ENCODE measurements around the gene RASL10B. TPM values are rescaled to one million over a fixed set of nuclear protein-coding genes. Genes with fewer than 3 reads are reported as not detected.

RASL10B gene
- total and polyA plus RNA-seq, 10 donors: 0.09 to 0.74 (median 0.29) TPM; not detected in 1

- Histone ChIP-seq H3K4me3 (no peak overlapping the region), H3K27me3 (replicated peaks in 1 of 7) (no peaks in the 10 kb centered on the region), H3K27ac (no peak overlapping the region), H3K36me3 (peaks cover 0 to 99% (median 61%) of the 10 kb centered on the region in 6 donors), H3K4me1 (peaks cover 4 to 23% (median 19%) of the 10 kb centered on the region in 6 donors), H3K9me3 (no peaks in the 10 kb centered on the region)
- intact Hi-C loops (cut with DNase I; ENCODE audit: low total_unique reads): no loop called here
- TF ChIP-seq POLR2A (IDR thresholded peaks at IDR 0.05) (no peak), CTCF (IDR thresholded peaks at IDR 0.05 in 8 of 11, conservative IDR thresholded peaks at IDR 0.05 in 3 of 11) (no peak), POLR2AphosphoS5 (IDR thresholded peaks at IDR 0.05) (no peak)
- no peak for DNase-seq
- WGBS, 5 donors: 88 to 99% (median 92%) methylated on average over 4 of the region's 4 CpGs
These were observed 14.5 kb upstream of the RASL10B start for GRCh38 chr17:35716897-35717465.

GRCh38 chr17:35717475-35717874 is 14.0 kb upstream of the RASL10B start:
- Histone ChIP-seq H3K4me3 (no peak overlapping the region), H3K4me1 (peaks cover 3 to 21% (median 15%) of the 10 kb centered on the region in 6 donors), H3K36me3 (peaks cover 0 to 99% (median 61%) of the 10 kb centered on the region in 6 donors), H3K27me3 (replicated peaks in 1 of 7) (no peaks in the 10 kb centered on the region), H3K9me3 (no peaks in the 10 kb centered on the region), H3K27ac (no peak overlapping the region)
- no peak for DNase-seq
- TF ChIP-seq POLR2A (IDR thresholded peaks at IDR 0.05): no peak
- TF ChIP-seq POLR2AphosphoS5 (IDR thresholded peaks at IDR 0.05): no peak
- TF ChIP-seq CTCF (IDR thresholded peaks at IDR 0.05 in 8 of 11, conservative IDR thresholded peaks at IDR 0.05 in 3 of 11): no peak
- intact Hi-C loops (cut with DNase I; ENCODE audit: low total_unique reads): no loop called here
- 88 to 91% (median 90%) methylated on average over 2 of the region's 2 CpGs for WGBS, 5 donors

- intact Hi-C loops (cut with DNase I; ENCODE audit: low total_unique reads): no loop called here
- Histone ChIP-seq H3K27me3 (replicated peaks in 1 of 7) (no peaks in the 10 kb centered on the region), H3K4me1 (no peaks in the 10 kb centered on the region), H3K27ac (no peak overlapping the region), H3K4me3 (no peak overlapping the region), H3K9me3 (no peaks in the 10 kb centered on the region), H3K36me3 (peaks cover 8 to 99% (median 64%) of the 10 kb centered on the region in 6 donors)
- 95 to 100% (median 99%) methylated on average over 2 of the region's 2 CpGs for whole genome bisulfite sequencing, 5 donors
- TF ChIP-seq CTCF (IDR thresholded peaks at IDR 0.05 in 8 of 11, conservative IDR thresholded peaks at IDR 0.05 in 3 of 11): no peak
- TF ChIP-seq POLR2AphosphoS5 (IDR thresholded peaks at IDR 0.05): no peak
- no peak for TF ChIP-seq POLR2A (IDR thresholded peaks at IDR 0.05)
- no peak for DNase-seq
These were observed 7.7 kb upstream of the RASL10B start for GRCh38 chr17:35723735-35724134.

- H3K4me1 ChIP-seq: peaks cover 0 to 2% (median 0%) of the 10 kb centered on the region in 6 donors
- DNase-seq: no peak
- intact Hi-C loops (cut with DNase I; ENCODE audit: low total_unique reads): no loop called here
- TF ChIP-seq CTCF (IDR thresholded peaks at IDR 0.05 in 8 of 11, conservative IDR thresholded peaks at IDR 0.05 in 3 of 11): no peak
- no peak for TF ChIP-seq POLR2AphosphoS5 (IDR thresholded peaks at IDR 0.05)
- TF ChIP-seq POLR2A (IDR thresholded peaks at IDR 0.05): no peak
- no peaks in the 10 kb centered on the region for H3K27me3 ChIP-seq (replicated peaks in 1 of 7)
- H3K9me3 ChIP-seq: no peaks in the 10 kb centered on the region
- H3K27ac ChIP-seq: no peak overlapping the region
- peaks cover 8 to 91% (median 53%) of the 10 kb centered on the region in 6 donors for H3K36me3 ChIP-seq
- no peak overlapping the region for H3K4me3 ChIP-seq
- 93 to 97% (median 95%) methylated on average over 4 of the region's 4 CpGs for WGBS, 5 donors
These were observed 6.4 kb upstream of the RASL10B start for GRCh38 chr17:35725058-35725457.
